ENCODE results near the gene CLEC2L.
A peak's percentile ranks its signal among the peaks of the same experiment; 100 is the strongest.

CLEC2L gene

GRCh38 chr7:139538881-139539635 is 15.6 kb downstream of the CLEC2L start:
- H3K27me3 ChIP-seq (replicated peaks in 2 of 5; ENCODE audit: control insufficient read depth in 4 of 5, insufficient read depth in 5 of 5, low read length in 4 of 5), result no peaks in the 10 kb centered on the region
- ChIA-PET POLR2A (no interaction called here), CTCF (interaction anchor here (1.1 kb wide), 1 partner anchor 16 kb away, joined by 3 read pairs; no protein-coding TSS in a partner anchor)
- H3K9me3 ChIP-seq (ENCODE audit: control extremely low read depth in 1 of 5, control insufficient read depth in 4 of 5, insufficient read depth in 2 of 5, low read depth in 1 of 5, low read length in 4 of 5), result no peaks in the 10 kb centered on the region
- peaks cover 0 to 8% (median 3%) of the 10 kb centered on the region in 4 experiments for H3K4me1 ChIP-seq (ENCODE audit: control extremely low read depth in 1 of 4, control insufficient read depth in 4 of 4, insufficient read depth in 4 of 4, low read length in 3 of 4)
- DNase-seq, result no peak
- no peak overlapping the region for H3K27ac ChIP-seq (ENCODE audit: insufficient read depth in 1 of 2, low read depth in 1 of 2, low read length in 2 of 2, poor library complexity in 1 of 2, severe bottlenecking in 2 of 2)
- WGBS (ENCODE audit: insufficient coverage), result 99% methylated on average over 7 of the region's 8 CpGs
- H3K36me3 ChIP-seq (ENCODE audit: control insufficient read depth in 4 of 4, insufficient read depth in 4 of 4, low read length in 3 of 4), result no peaks in the 10 kb centered on the region
- H3K4me3 ChIP-seq (ENCODE audit: control insufficient read depth in 1 of 7, extremely low read depth in 1 of 7, insufficient read depth in 4 of 7, low read depth in 2 of 7, low read length in 6 of 7), result no peak overlapping the region

- Histone ChIP-seq H3K27ac (ENCODE audit: insufficient read depth in 1 of 2, low read depth in 1 of 2, low read length in 2 of 2, poor library complexity in 1 of 2, severe bottlenecking in 2 of 2) (no peak overlapping the region), H3K27me3 (replicated peaks in 2 of 5; ENCODE audit: control insufficient read depth in 4 of 5, insufficient read depth in 5 of 5, low read length in 4 of 5) (no peaks in the 10 kb centered on the region), H3K9me3 (ENCODE audit: control extremely low read depth in 1 of 5, control insufficient read depth in 4 of 5, insufficient read depth in 2 of 5, low read depth in 1 of 5, low read length in 4 of 5) (no peaks in the 10 kb centered on the region), H3K36me3 (ENCODE audit: control insufficient read depth in 4 of 4, insufficient read depth in 4 of 4, low read length in 3 of 4) (no peaks in the 10 kb centered on the region), H3K4me3 (ENCODE audit: control insufficient read depth in 1 of 7, extremely low read depth in 1 of 7, insufficient read depth in 4 of 7, low read depth in 2 of 7, low read length in 6 of 7) (no peak overlapping the region), H3K4me1 (ENCODE audit: control extremely low read depth in 1 of 4, control insufficient read depth in 4 of 4, insufficient read depth in 4 of 4, low read length in 3 of 4) (peaks cover 0 to 8% (median 3%) of the 10 kb centered on the region in 4 experiments)
- ChIA-PET CTCF (no interaction called here), POLR2A (no interaction called here)
- no peak for DNase-seq
- WGBS (ENCODE audit: insufficient coverage), result 74% methylated on average over 12 of the region's 12 CpGs
Measured at GRCh38 chr7:139540203-139540602, 16.7 kb downstream of the CLEC2L start.

DNA sequence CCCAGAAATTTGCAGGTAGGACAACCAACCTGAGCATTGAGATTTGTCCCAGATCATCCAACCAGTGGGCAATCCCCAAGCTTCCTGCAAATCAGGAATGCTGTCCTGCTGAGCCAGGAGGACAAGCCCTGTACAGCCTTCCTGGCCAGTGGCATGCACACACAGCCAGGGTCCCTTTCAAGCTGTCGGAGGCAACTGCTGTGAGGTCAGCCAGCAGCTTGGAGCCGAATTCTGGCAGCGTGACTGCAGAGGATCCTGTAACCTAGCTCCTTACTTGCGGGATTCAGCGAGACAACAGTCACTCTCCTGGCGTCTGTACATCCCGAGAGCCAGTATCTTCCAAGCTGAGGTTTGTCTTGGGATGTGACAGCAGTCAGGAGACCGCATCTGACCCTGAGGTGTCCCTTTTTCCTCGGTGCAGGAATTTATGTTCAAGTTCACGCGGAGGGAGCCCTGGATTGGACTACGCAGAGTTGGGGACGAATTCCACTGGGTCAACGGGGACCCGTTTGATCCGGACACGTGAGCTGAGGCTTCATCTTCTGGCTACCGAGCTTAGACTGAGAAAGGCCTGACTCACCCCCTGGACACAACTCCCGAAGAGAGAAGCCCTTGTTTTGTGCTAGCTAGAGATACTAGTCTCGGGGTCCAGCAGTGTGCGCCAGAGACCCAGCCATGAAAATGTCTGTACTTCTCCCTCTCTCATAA is 18.3 kb downstream of the CLEC2L start:
- H3K4me1 ChIP-seq (ENCODE audit: control extremely low read depth in 1 of 4, control insufficient read depth in 4 of 4, insufficient read depth in 4 of 4, low read length in 3 of 4), result peaks cover 0 to 8% (median 3%) of the 10 kb centered on the region in 4 experiments
- ChIA-PET CTCF (interaction anchor here (0.5 to 1.4 kb wide), 3 partner anchors 12 to 237 kb away, joined by 3 to 6 read pairs (median 4); no protein-coding TSS in a partner anchor), POLR2A (no interaction called here)
- no peaks in the 10 kb centered on the region for H3K36me3 ChIP-seq (ENCODE audit: control insufficient read depth in 4 of 4, insufficient read depth in 4 of 4, low read length in 3 of 4)
- no peaks in the 10 kb centered on the region for H3K9me3 ChIP-seq (ENCODE audit: control extremely low read depth in 1 of 5, control insufficient read depth in 4 of 5, insufficient read depth in 2 of 5, low read depth in 1 of 5, low read length in 4 of 5)
- no peak overlapping the region for H3K4me3 ChIP-seq (ENCODE audit: control insufficient read depth in 1 of 7, extremely low read depth in 1 of 7, insufficient read depth in 4 of 7, low read depth in 2 of 7, low read length in 6 of 7)
- DNase-seq, result no peak
- no peak overlapping the region for H3K27ac ChIP-seq (ENCODE audit: insufficient read depth in 1 of 2, low read depth in 1 of 2, low read length in 2 of 2, poor library complexity in 1 of 2, severe bottlenecking in 2 of 2)
- no peaks in the 10 kb centered on the region for H3K27me3 ChIP-seq (replicated peaks in 2 of 5; ENCODE audit: control insufficient read depth in 4 of 5, insufficient read depth in 5 of 5, low read length in 4 of 5)
- WGBS (ENCODE audit: insufficient coverage), result 91% methylated on average over 21 of the region's 21 CpGs

DNA sequence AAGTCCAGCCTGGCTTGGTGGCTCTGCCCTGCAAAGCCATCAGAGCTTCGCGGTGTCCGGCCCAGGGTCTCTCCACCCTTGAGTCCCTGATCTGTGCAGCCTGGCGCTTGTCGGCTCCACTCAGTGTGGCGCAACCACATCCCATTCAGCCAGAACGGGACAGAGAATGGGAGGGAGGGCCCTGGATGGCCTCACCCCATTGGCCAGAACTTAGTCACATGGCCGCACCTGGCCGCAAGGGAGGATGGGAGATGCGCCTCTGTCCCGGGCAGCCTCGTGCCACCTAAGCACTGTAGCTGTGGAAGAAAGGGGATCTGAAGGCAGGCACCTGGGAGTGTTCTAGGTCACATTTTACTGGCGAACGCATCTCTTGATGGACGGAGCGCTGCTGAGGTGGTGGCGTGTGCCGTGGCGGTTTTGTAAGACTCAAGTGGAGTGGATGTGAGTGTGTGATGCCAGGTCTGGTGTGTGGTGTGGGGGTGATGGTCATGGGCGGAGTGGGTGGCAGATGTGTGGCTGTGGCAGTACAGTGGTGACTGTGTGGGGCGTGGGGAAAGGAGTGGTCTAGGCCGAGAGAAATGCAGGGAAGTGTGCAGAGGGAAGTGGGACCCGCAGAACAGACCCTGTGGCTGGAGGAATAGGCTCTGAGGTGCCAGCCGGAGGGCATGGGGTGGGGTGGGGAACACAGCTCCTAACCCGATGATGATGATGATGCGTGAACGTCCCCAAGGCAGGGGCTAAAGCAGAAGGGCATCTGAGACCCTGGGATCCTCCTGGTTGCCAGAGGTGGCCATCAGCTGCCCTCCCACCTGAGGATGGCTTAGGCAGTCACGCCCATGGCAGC is 19.0 kb downstream of the CLEC2L start:
- CTCF ChIA-PET, result interaction anchor here (1.4 kb wide), 1 partner anchor 12 kb away, joined by 6 read pairs; no protein-coding TSS in a partner anchor
- Histone ChIP-seq H3K27me3 (replicated peaks in 2 of 5; ENCODE audit: control insufficient read depth in 4 of 5, insufficient read depth in 5 of 5, low read length in 4 of 5) (no peaks in the 10 kb centered on the region), H3K36me3 (ENCODE audit: control insufficient read depth in 4 of 4, insufficient read depth in 4 of 4, low read length in 3 of 4) (no peaks in the 10 kb centered on the region), H3K27ac (ENCODE audit: insufficient read depth in 1 of 2, low read depth in 1 of 2, low read length in 2 of 2, poor library complexity in 1 of 2, severe bottlenecking in 2 of 2) (peak overlapping the region in 1 of 2 experiments; percentile 7), H3K4me3 (ENCODE audit: control insufficient read depth in 1 of 7, extremely low read depth in 1 of 7, insufficient read depth in 4 of 7, low read depth in 2 of 7, low read length in 6 of 7) (no peak overlapping the region), H3K9me3 (ENCODE audit: control extremely low read depth in 1 of 5, control insufficient read depth in 4 of 5, insufficient read depth in 2 of 5, low read depth in 1 of 5, low read length in 4 of 5) (no peaks in the 10 kb centered on the region), H3K4me1 (ENCODE audit: control extremely low read depth in 1 of 4, control insufficient read depth in 4 of 4, insufficient read depth in 4 of 4, low read length in 3 of 4) (peaks cover 0 to 8% (median 3%) of the 10 kb centered on the region in 4 experiments)
- POLR2A ChIA-PET, result no interaction called here
- WGBS (ENCODE audit: insufficient coverage), result 97% methylated on average over 26 of the region's 28 CpGs
- DNase-seq, result no peak

- H3K4me1 ChIP-seq (ENCODE audit: control extremely low read depth in 1 of 4, control insufficient read depth in 4 of 4, insufficient read depth in 4 of 4, low read length in 3 of 4), result peaks cover 0 to 8% (median 3%) of the 10 kb centered on the region in 4 experiments
- no peak overlapping the region for H3K27ac ChIP-seq (ENCODE audit: insufficient read depth in 1 of 2, low read depth in 1 of 2, low read length in 2 of 2, poor library complexity in 1 of 2, severe bottlenecking in 2 of 2)
- H3K9me3 ChIP-seq (ENCODE audit: control extremely low read depth in 1 of 5, control insufficient read depth in 4 of 5, insufficient read depth in 2 of 5, low read depth in 1 of 5, low read length in 4 of 5), result no peaks in the 10 kb centered on the region
- ChIA-PET CTCF (interaction anchor here (0.6 to 1.5 kb wide), 5 partner anchors 11 to 884 kb away, joined by 3 to 6 read pairs (median 3); no protein-coding TSS in a partner anchor), POLR2A (no interaction called here)
- no peak overlapping the region for H3K4me3 ChIP-seq (ENCODE audit: control insufficient read depth in 1 of 7, extremely low read depth in 1 of 7, insufficient read depth in 4 of 7, low read depth in 2 of 7, low read length in 6 of 7)
- no peaks in the 10 kb centered on the region for H3K27me3 ChIP-seq (replicated peaks in 2 of 5; ENCODE audit: control insufficient read depth in 4 of 5, insufficient read depth in 5 of 5, low read length in 4 of 5)
- DNase-seq, result peak in 2 of 3 donors; percentile 43 to 49
- 74% methylated on average over 11 of the region's 18 CpGs for WGBS (ENCODE audit: insufficient coverage)
- no peaks in the 10 kb centered on the region for H3K36me3 ChIP-seq (ENCODE audit: control insufficient read depth in 4 of 4, insufficient read depth in 4 of 4, low read length in 3 of 4)
Measured at GRCh38 chr7:139543801-139544603, 20.5 kb downstream of the CLEC2L start.

GRCh38 chr7:139544645-139545044 is 21.2 kb downstream of the CLEC2L start:
- ChIA-PET CTCF (interaction anchor here (1.0 to 1.5 kb wide), 2 partner anchors 12 to 46 kb away, joined by 3 to 6 read pairs; no protein-coding TSS in a partner anchor), POLR2A (no interaction called here)
- no peaks in the 10 kb centered on the region for H3K36me3 ChIP-seq (ENCODE audit: control insufficient read depth in 4 of 4, insufficient read depth in 4 of 4, low read length in 3 of 4)
- 92% methylated on average over 8 of the region's 11 CpGs for WGBS (ENCODE audit: insufficient coverage)
- H3K4me1 ChIP-seq (ENCODE audit: control extremely low read depth in 1 of 4, control insufficient read depth in 4 of 4, insufficient read depth in 4 of 4, low read length in 3 of 4), result peaks cover 0 to 8% (median 3%) of the 10 kb centered on the region in 4 experiments
- H3K27me3 ChIP-seq (replicated peaks in 2 of 5; ENCODE audit: control insufficient read depth in 4 of 5, insufficient read depth in 5 of 5, low read length in 4 of 5), result no peaks in the 10 kb centered on the region
- no peak for DNase-seq
- no peak overlapping the region for H3K4me3 ChIP-seq (ENCODE audit: control insufficient read depth in 1 of 7, extremely low read depth in 1 of 7, insufficient read depth in 4 of 7, low read depth in 2 of 7, low read length in 6 of 7)
- H3K27ac ChIP-seq (ENCODE audit: insufficient read depth in 1 of 2, low read depth in 1 of 2, low read length in 2 of 2, poor library complexity in 1 of 2, severe bottlenecking in 2 of 2), result no peak overlapping the region
- H3K9me3 ChIP-seq (ENCODE audit: control extremely low read depth in 1 of 5, control insufficient read depth in 4 of 5, insufficient read depth in 2 of 5, low read depth in 1 of 5, low read length in 4 of 5), result no peaks in the 10 kb centered on the region

Data from common myeloid progenitor, CD34-positive (primary cell).